Ishikawa (cell line): ENCODE data around the gene ITGA8.

Source experiments
- CEBPB ChIP-seq: IDR thresholded peaks from 2 replicates; pipeline ENCODE4 v1.6.1; 2012
- CREB1 ChIP-seq: IDR thresholded peaks from 2 replicates; pipeline ENCODE4 v1.6.1; 2012; ENCODE audit warnings: low read depth
- EGR1 ChIP-seq: IDR thresholded peaks from 2 replicates; pipeline ENCODE4 v1.6.1; 2012
- EP300 ChIP-seq: IDR thresholded peaks from 2 replicates; pipeline ENCODE4 v1.6.1; 2012; ENCODE audit warnings: borderline replicate concordance
- FOXM1 ChIP-seq: IDR thresholded peaks from 2 replicates; pipeline ENCODE4 v1.6.1; 2012; ENCODE audit warnings: low read depth, borderline replicate concordance
- NFIC ChIP-seq: IDR thresholded peaks from 2 replicates; pipeline ENCODE4 v1.6.1; 2012
- RAD21 ChIP-seq: IDR thresholded peaks from 2 replicates; pipeline ENCODE4 v1.6.1; 2012; ENCODE audit warnings: low read depth
- TAF1 ChIP-seq: IDR thresholded peaks from 2 replicates; pipeline ENCODE4 v1.6.1; 2012; ENCODE audit warnings: low read depth, mild to moderate bottlenecking
- TCF12 ChIP-seq: IDR thresholded peaks from 2 replicates; pipeline ENCODE4 v1.6.1; 2012; ENCODE audit warnings: low read depth
- TEAD4 ChIP-seq: IDR thresholded peaks from 2 replicates; pipeline ENCODE4 v1.6.1; 2012
- YY1 ChIP-seq: IDR thresholded peaks from 2 replicates; pipeline ENCODE4 v1.6.1; 2012; ENCODE audit warnings: low read depth
- ZBTB7A ChIP-seq: IDR thresholded peaks from 2 replicates; pipeline ENCODE4 v1.6.1; 2012; ENCODE audit warnings: low read depth
- TF ChIP-seq, protein P1 (sequence below): IDR thresholded peaks from 2 replicates; pipeline ENCODE4 v1.6.1; 2012
- TF ChIP-seq, protein P2 (sequence below): IDR thresholded peaks from 2 replicates; pipeline ENCODE4 v1.6.1; 2012
- TF ChIP-seq, protein P3 (sequence below): IDR thresholded peaks from 2 replicates; pipeline ENCODE4 v1.6.1; 2012; ENCODE audit warnings: low read depth, mild to moderate bottlenecking

The ITGA8 gene

DNA sequence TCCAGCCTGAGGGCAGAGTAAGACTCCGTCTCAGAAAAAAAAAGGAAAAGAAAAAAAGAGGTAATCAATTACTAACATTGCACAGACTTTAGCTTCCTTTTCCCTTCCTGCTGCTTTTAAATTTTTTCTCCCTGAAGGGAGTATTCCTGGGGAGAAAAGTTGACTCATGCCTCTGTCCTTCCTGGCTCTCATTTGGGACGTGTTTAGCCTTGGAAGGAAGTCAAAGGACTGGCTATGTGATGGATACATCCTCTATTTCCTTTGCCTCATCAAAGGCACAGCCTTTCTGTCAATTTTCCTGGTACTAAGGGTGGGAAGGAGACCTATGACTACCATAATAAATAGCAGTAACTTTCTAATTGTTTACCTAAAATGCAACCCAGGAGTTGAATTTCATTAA, 77.6 kb downstream of the ITGA8 start:
- TF ChIP-seq TCF12: no peak
- TF ChIP-seq CEBPB: no peak
- TF ChIP-seq, protein P1, sequence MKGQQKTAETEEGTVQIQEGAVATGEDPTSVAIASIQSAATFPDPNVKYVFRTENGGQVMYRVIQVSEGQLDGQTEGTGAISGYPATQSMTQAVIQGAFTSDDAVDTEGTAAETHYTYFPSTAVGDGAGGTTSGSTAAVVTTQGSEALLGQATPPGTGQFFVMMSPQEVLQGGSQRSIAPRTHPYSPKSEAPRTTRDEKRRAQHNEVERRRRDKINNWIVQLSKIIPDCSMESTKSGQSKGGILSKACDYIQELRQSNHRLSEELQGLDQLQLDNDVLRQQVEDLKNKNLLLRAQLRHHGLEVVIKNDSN: no peak
- TF ChIP-seq EP300: no peak
- TF ChIP-seq, protein P2, sequence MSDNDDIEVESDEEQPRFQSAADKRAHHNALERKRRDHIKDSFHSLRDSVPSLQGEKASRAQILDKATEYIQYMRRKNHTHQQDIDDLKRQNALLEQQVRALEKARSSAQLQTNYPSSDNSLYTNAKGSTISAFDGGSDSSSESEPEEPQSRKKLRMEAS: no peak
- TF ChIP-seq EGR1: no peak
- no peak for TF ChIP-seq CREB1
- TF ChIP-seq FOXM1: no peak
- no peak for TF ChIP-seq TEAD4
- no peak for TF ChIP-seq RAD21
- TF ChIP-seq NFIC: no peak
- TF ChIP-seq ZBTB7A: no peak
- TF ChIP-seq, protein P3, sequence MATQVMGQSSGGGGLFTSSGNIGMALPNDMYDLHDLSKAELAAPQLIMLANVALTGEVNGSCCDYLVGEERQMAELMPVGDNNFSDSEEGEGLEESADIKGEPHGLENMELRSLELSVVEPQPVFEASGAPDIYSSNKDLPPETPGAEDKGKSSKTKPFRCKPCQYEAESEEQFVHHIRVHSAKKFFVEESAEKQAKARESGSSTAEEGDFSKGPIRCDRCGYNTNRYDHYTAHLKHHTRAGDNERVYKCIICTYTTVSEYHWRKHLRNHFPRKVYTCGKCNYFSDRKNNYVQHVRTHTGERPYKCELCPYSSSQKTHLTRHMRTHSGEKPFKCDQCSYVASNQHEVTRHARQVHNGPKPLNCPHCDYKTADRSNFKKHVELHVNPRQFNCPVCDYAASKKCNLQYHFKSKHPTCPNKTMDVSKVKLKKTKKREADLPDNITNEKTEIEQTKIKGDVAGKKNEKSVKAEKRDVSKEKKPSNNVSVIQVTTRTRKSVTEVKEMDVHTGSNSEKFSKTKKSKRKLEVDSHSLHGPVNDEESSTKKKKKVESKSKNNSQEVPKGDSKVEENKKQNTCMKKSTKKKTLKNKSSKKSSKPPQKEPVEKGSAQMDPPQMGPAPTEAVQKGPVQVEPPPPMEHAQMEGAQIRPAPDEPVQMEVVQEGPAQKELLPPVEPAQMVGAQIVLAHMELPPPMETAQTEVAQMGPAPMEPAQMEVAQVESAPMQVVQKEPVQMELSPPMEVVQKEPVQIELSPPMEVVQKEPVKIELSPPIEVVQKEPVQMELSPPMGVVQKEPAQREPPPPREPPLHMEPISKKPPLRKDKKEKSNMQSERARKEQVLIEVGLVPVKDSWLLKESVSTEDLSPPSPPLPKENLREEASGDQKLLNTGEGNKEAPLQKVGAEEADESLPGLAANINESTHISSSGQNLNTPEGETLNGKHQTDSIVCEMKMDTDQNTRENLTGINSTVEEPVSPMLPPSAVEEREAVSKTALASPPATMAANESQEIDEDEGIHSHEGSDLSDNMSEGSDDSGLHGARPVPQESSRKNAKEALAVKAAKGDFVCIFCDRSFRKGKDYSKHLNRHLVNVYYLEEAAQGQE: no peak
- TF ChIP-seq YY1: no peak

DNA sequence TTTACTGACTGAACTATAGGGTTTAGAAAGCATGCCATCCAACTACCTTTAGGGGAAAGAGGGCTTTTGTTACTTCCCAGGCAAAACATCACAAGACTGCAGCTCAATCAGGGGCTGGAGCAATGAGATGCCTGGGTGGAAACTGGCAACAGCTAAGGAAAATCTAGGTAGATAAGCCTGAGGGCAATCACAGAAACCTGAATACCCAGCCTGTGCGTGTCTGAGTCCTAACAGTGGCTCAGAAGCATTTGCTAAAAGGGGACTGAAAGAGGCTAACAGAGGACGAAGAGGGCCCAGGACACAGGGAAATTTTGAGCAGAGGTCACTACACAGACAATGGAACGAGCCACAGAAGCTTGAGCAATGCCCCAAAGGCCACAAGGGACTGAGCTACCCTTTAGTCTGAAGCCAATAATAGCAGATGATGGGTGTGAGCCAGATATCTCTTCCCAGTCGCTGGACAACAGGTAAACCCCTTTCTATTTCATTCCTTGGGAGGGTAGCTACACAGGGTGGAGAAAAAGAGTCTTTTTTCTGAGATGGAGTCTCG, 79.1 kb downstream of the ITGA8 start:
- TF ChIP-seq YY1: no peak

DNA sequence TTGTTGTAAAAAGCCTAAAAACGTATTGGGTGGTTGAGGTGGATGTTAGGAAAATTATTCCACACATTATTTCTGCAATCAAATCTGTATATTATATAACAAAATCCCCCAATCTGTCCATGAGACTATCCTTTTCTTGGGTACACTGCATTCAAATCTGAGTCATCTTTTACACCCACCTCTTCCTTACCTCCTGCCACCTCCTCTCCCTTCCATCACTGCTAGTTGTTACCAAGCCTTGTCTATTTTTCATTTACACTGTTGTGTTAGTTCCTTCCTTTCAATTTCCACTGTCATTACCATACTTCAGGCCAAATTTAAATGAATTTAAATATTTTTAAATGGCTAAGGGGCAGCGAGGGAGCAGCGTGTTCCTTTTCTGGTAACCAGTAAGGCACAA, 83.3 kb downstream of the ITGA8 start:
- TF ChIP-seq EGR1 (no peak), YY1 (no peak), CREB1 (no peak), FOXM1 (no peak), NFIC (no peak), CEBPB (no peak), TCF12 (no peak), EP300 (no peak), ZBTB7A (no peak), TAF1 (no peak), RAD21 (no peak), TEAD4 (no peak)
- TF ChIP-seq, protein P1: no peak
- TF ChIP-seq, protein P3: no peak
- TF ChIP-seq, protein P2: no peak

DNA sequence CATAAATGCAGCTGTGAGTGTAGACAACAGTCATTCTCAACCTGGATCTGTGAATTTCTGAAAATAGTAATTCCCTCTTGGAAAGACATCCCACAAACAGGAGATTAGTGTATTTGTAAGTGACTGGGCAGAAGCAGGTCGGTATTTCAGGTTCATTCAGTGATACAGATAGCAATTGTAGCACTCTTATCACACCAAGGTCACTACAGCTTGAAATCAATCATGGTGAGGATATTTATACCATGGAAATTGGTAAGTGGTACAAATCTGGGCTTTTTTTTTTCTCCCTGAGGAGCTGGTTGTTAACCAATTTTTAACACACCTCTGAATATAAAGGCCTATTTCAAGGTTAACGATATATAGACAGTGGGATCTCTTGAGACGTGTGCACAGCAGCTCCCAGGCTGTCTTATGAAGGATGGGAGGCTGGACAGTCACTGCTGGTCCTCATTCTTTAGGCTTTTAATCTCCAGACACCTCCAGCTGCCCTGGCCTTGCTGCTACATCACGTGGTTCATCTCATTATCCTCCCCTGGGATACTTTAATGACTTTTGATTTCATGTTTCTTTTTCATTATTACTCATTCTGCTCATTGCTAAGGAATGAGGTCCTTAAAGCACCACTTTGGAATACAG, 87.1 kb downstream of the ITGA8 start:
- no peak for TF ChIP-seq ZBTB7A
- TF ChIP-seq, protein P3: no peak
- TF ChIP-seq FOXM1: no peak
- TF ChIP-seq CREB1: no peak
- TF ChIP-seq, protein P1: no peak
- TF ChIP-seq EP300: no peak
- TF ChIP-seq TAF1: no peak
- TF ChIP-seq TEAD4: no peak
- no peak for TF ChIP-seq YY1
- no peak for TF ChIP-seq CEBPB
- TF ChIP-seq, protein P2: no peak
- TF ChIP-seq NFIC: no peak
- no peak for TF ChIP-seq EGR1
- no peak for TF ChIP-seq RAD21
- no peak for TF ChIP-seq TCF12
